Measurements from ENCODE around the gene RUNX1.

RUNX1 gene

DNA sequence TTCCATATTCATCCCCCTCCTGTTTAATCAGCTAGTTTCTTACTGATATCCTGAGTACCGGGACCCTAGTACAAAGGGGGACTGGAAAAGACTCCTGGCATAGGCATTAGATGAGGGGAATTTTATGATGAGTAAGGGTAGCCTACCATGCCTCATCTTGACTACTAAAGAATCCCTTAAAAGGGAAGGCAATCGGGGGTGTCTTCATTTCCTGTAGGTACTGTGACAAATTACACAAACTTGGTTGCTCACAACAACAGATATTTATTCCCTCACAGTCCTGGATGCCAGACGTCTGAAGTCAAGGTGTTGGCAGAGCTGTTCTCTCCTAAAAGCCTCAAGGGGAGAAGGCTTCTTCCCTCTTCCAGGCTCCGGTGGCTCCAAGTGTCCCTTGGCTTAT is 28.9 kb upstream of the RUNX1 start:
- TF ChIP-seq, protein P1, sequence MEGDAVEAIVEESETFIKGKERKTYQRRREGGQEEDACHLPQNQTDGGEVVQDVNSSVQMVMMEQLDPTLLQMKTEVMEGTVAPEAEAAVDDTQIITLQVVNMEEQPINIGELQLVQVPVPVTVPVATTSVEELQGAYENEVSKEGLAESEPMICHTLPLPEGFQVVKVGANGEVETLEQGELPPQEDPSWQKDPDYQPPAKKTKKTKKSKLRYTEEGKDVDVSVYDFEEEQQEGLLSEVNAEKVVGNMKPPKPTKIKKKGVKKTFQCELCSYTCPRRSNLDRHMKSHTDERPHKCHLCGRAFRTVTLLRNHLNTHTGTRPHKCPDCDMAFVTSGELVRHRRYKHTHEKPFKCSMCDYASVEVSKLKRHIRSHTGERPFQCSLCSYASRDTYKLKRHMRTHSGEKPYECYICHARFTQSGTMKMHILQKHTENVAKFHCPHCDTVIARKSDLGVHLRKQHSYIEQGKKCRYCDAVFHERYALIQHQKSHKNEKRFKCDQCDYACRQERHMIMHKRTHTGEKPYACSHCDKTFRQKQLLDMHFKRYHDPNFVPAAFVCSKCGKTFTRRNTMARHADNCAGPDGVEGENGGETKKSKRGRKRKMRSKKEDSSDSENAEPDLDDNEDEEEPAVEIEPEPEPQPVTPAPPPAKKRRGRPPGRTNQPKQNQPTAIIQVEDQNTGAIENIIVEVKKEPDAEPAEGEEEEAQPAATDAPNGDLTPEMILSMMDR (IDR thresholded peaks at IDR 0.05; ENCODE audit: control insufficient read depth, insufficient read depth, low read depth, low read length, missing control alignments), result no peak
- H3K4me3 ChIP-seq (ENCODE audit: control insufficient read depth, low read depth, low read length), result no peak overlapping the region
- DNase-seq (ENCODE audit: low read depth), result no peak

DNA sequence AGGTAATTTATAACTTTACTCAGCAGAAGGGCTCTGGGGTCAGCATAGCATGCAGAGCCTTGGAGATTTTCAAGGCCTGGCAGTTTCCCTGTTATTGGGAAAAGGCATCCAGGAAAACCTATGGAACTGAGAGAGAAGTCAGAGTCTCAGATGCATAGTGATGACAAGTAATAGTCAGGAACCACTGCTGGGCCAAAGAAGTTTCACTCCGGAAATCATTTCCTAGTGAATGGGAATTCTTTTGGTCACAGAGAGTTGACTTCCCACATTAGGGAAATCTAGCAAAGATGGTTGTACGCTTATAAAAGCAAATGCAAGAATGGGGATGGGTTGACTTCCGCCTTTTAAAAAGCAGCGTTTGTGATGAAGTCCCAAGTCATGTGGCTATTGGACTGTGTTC is 28.4 kb upstream of the RUNX1 start:
- TF ChIP-seq, protein P1 (IDR thresholded peaks at IDR 0.05; ENCODE audit: control insufficient read depth, insufficient read depth, low read depth, low read length, missing control alignments), result no peak
- DNase-seq (ENCODE audit: low read depth), result no peak
- no peak overlapping the region for H3K4me3 ChIP-seq (ENCODE audit: control insufficient read depth, low read depth, low read length)

DNA sequence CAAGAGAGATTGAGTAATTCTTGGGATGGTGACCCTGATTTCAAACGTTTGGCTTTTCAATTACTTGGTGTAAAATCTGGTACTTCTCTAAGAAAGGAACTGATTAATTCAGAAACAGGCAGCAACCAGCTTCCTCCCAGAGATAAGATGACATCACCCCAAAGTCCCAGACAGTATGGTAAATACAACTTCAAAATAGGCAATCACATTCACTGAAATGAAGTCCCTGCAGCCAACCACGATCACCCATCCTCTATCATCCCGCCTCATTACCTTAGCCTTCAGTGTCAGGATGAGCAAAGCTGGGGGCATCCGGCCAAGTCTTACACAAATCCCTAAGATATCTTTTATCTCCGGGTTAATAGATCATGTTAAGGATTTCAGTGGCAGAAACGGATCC is 26.4 kb upstream of the RUNX1 start:
- TF ChIP-seq, protein P1 (IDR thresholded peaks at IDR 0.05; ENCODE audit: control insufficient read depth, insufficient read depth, low read depth, low read length, missing control alignments), result no peak
- no peak for DNase-seq (ENCODE audit: low read depth)

GRCh38 chr21:35072960-35073359 is 23.9 kb upstream of the RUNX1 start:
- H3K4me3 ChIP-seq (ENCODE audit: control insufficient read depth, low read depth, low read length), result no peak overlapping the region
- DNase-seq (ENCODE audit: low read depth), result no peak
- TF ChIP-seq, protein P1 (IDR thresholded peaks at IDR 0.05; ENCODE audit: control insufficient read depth, insufficient read depth, low read depth, low read length, missing control alignments), result no peak

More for the DNA sequence above, 26.4 kb upstream of the RUNX1 start:
- H3K4me3 ChIP-seq (ENCODE audit: control insufficient read depth, low read depth, low read length), result no peak overlapping the region

GRCh38 chr21:35072557-35072956 is 23.5 kb upstream of the RUNX1 start:
- no peak overlapping the region for H3K4me3 ChIP-seq (ENCODE audit: control insufficient read depth, low read depth, low read length)
- no peak for DNase-seq (ENCODE audit: low read depth)
- TF ChIP-seq, protein P1 (IDR thresholded peaks at IDR 0.05; ENCODE audit: control insufficient read depth, insufficient read depth, low read depth, low read length, missing control alignments), result no peak

DNA sequence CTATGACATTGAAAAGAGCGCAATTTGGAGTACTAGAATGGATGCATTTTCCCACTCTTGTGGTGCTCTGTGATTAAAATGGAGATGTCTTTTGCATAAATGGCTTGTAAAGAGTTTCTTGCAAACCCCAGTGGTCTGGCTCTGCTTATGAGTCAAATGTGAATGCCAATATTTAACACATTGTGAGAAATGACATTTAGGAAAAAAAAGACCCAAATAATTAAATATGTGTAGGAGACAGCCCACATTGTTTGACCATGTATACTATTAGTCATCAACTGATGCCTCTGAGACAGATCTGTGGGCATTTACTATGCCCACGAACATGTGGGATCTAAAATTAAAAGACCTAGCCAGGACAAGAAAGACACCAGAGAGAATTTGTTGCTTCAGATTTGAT is 22.2 kb upstream of the RUNX1 start:
- TF ChIP-seq, protein P1 (IDR thresholded peaks at IDR 0.05; ENCODE audit: control insufficient read depth, insufficient read depth, low read depth, low read length, missing control alignments), result no peak
- no peak for DNase-seq (ENCODE audit: low read depth)
- no peak overlapping the region for H3K4me3 ChIP-seq (ENCODE audit: control insufficient read depth, low read depth, low read length)

DNA sequence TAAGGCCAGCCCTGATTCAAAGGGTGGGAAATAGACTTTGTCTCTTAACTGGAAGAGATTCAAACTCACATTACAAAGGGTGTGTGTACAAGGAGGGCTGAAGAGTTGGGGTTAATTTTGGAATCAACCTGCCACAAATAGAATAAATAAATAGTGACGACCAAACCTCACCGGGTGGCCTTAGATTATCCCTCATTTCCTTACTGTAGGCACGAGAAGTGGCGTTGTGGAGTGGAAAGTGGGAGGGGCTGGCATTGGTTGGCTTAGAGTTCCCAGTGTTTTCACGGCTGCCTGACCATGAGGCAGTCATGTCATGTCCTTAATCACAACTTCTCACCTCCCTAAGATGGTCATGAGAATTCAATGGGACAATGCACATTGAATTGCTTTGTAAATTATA is 21.3 kb upstream of the RUNX1 start:
- TF ChIP-seq, protein P1 (IDR thresholded peaks at IDR 0.05; ENCODE audit: control insufficient read depth, insufficient read depth, low read depth, low read length, missing control alignments), result no peak
- no peak overlapping the region for H3K4me3 ChIP-seq (ENCODE audit: control insufficient read depth, low read depth, low read length)
- no peak for DNase-seq (ENCODE audit: low read depth)

Measured in AG09309 (cell line).